ENCODE results near the gene NKAIN2.

Gene NKAIN2

DNA sequence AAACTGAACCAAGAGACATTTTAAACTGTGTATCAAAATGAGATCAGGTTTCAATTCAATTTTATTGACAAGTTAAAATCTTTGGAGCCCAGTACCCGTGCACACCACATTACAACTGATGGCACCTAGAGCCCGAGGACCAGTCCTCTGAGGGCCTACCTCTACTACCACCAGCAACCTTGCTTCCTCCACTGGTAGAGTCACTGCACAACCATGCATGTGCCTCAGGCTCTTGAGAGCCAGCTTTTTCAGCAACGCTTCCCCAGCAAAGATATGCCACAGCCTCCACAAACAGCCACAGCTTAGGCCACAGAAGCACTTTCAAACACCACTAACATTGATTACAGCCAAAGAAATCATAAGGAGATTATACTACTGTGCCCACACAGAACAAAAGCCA lies 830.0 kb downstream of the NKAIN2 start:
- Histone ChIP-seq H3K36me3 (ENCODE audit: control insufficient read depth in 2 of 2, insufficient read depth in 1 of 2, low read length in 2 of 2) (no peaks in the 10 kb centered on the region), H3K9me3 (ENCODE audit: control insufficient read depth, insufficient read depth, low read depth, low read length) (no peaks in the 10 kb centered on the region; the same call in 1 of the 2 replicates), H3K4me3 (ENCODE audit: low read depth, low read length) (no peak overlapping the region), H3K27ac (ENCODE audit: extremely low read depth, low read depth, low read length) (no peak overlapping the region), H3K4me1 (ENCODE audit: control insufficient read depth, insufficient read depth, low read length) (peaks cover 6% of the 10 kb centered on the region; the same call in 1 of the 2 replicates)
- ChIA-PET CTCF (no interaction called here), POLR2A (no interaction called here)
- TF ChIP-seq ZNF677 (tag by site-specific recombination; IDR thresholded peaks at IDR 0.05) (no peak), ZNF596 (tag by site-specific recombination; IDR thresholded peaks at IDR 0.05) (no peak), ZNF223 (tag by site-specific recombination; IDR thresholded peaks at IDR 0.05) (no peak), ZNF354C (tag by site-specific recombination; IDR thresholded peaks at IDR 0.05; ENCODE audit: borderline replicate concordance, low read depth) (no peak), WT1 (tag by site-specific recombination; IDR thresholded peaks at IDR 0.05) (no peak)
- TF ChIP-seq, protein P1, sequence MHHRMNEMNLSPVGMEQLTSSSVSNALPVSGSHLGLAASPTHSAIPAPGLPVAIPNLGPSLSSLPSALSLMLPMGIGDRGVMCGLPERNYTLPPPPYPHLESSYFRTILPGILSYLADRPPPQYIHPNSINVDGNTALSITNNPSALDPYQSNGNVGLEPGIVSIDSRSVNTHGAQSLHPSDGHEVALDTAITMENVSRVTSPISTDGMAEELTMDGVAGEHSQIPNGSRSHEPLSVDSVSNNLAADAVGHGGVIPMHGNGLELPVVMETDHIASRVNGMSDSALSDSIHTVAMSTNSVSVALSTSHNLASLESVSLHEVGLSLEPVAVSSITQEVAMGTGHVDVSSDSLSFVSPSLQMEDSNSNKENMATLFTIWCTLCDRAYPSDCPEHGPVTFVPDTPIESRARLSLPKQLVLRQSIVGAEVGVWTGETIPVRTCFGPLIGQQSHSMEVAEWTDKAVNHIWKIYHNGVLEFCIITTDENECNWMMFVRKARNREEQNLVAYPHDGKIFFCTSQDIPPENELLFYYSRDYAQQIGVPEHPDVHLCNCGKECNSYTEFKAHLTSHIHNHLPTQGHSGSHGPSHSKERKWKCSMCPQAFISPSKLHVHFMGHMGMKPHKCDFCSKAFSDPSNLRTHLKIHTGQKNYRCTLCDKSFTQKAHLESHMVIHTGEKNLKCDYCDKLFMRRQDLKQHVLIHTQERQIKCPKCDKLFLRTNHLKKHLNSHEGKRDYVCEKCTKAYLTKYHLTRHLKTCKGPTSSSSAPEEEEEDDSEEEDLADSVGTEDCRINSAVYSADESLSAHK (tag by site-specific recombination; IDR thresholded peaks at IDR 0.05): no peak
- TF ChIP-seq, protein P2, sequence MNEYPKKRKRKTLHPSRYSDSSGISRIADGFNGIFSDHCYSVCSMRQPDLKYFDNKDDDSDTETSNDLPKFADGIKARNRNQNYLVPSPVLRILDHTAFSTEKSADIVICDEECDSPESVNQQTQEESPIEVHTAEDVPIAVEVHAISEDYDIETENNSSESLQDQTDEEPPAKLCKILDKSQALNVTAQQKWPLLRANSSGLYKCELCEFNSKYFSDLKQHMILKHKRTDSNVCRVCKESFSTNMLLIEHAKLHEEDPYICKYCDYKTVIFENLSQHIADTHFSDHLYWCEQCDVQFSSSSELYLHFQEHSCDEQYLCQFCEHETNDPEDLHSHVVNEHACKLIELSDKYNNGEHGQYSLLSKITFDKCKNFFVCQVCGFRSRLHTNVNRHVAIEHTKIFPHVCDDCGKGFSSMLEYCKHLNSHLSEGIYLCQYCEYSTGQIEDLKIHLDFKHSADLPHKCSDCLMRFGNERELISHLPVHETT (tag by site-specific recombination; IDR thresholded peaks at IDR 0.05): no peak

DNA sequence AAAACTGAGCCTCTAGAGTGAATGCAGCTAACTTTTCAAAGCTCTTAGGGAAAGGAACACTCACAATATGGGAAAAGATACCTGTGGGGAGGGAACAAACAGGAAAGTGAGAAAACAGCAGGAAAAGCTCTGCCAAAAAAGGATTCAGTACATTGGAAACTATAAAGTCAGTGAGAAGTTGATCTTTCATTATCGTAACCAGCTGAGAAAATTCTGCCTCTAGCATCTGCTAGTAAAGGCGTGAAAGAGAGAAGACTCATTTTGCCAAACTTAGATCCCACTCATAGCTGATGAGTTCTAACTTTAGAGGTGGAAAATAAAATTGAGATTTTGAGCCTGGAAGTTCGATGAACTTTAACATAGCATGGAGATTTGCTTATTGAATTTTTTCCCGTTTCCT lies 836.8 kb downstream of the NKAIN2 start:
- ChIA-PET POLR2A (no interaction called here), CTCF (interaction anchor here (1.1 kb wide), 1 partner anchor 12 kb away, joined by 6 read pairs; no protein-coding TSS in a partner anchor)
- no peaks in the 10 kb centered on the region for H3K36me3 ChIP-seq (ENCODE audit: control insufficient read depth in 2 of 2, insufficient read depth in 1 of 2, low read length in 2 of 2)
- H3K27ac ChIP-seq (ENCODE audit: extremely low read depth, low read depth, low read length): no peak overlapping the region
- no peak overlapping the region for H3K4me3 ChIP-seq (ENCODE audit: low read depth, low read length)
- H3K4me1 ChIP-seq (ENCODE audit: control insufficient read depth, insufficient read depth, low read length): no peaks in the 10 kb centered on the region
- no peaks in the 10 kb centered on the region for H3K9me3 ChIP-seq (ENCODE audit: control insufficient read depth, insufficient read depth, low read depth, low read length)
- no peak for TF ChIP-seq ZNF140 (tag by site-specific recombination; IDR thresholded peaks at IDR 0.05)
- TF ChIP-seq ZBTB17 (tag by site-specific recombination; IDR thresholded peaks at IDR 0.05): no peak
- no peak for TF ChIP-seq ZNF112 (tag by site-specific recombination; IDR thresholded peaks at IDR 0.05)
- TF ChIP-seq ZNF660 (tag by site-specific recombination; IDR thresholded peaks at IDR 0.05): no peak
- TF ChIP-seq, protein P3, sequence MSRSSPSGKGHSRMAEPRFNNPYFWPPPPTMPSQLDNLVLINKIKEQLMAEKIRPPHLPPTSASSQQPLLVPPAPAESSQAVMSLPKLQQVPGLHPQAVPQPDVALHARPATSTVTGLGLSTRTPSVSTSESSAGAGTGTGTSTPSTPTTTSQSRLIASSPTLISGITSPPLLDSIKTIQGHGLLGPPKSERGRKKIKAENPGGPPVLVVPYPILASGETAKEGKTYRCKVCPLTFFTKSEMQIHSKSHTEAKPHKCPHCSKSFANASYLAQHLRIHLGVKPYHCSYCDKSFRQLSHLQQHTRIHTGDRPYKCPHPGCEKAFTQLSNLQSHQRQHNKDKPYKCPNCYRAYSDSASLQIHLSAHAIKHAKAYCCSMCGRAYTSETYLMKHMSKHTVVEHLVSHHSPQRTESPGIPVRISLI (tag by site-specific recombination; IDR thresholded peaks at IDR 0.05): no peak
- TF ChIP-seq ZBTB20 (tag by site-specific recombination; IDR thresholded peaks at IDR 0.05): no peak
- TF ChIP-seq ZNF133 (tag by site-specific recombination; IDR thresholded peaks at IDR 0.05): no peak
- TF ChIP-seq ZNF664 (tag by site-specific recombination; IDR thresholded peaks at IDR 0.05): no peak

DNA sequence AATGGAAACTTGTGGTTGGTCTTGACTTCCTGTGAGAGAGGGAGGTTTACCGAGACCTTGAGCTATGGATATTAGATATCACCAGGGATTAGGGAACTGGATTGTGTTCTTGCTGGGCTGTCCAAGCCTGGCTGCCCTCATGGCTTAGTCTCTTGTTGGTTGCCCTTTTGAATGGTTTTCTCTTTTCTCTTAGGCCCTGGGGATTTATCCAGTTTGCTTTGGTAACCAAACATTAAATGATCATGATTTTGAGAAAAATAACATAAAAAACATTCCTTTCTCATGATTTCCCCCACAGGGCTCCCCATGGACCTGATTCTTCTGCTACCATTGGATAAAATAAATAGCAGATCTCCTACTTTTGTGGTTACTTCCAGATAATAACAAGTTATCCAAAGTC lies 852.2 kb downstream of the NKAIN2 start:
- H3K36me3 ChIP-seq (ENCODE audit: control insufficient read depth in 2 of 2, insufficient read depth in 1 of 2, low read length in 2 of 2): no peaks in the 10 kb centered on the region

More for the DNA sequence above, 852.2 kb downstream of the NKAIN2 start:
- ChIA-PET CTCF (no interaction called here), POLR2A (no interaction called here)
- H3K27ac ChIP-seq (ENCODE audit: extremely low read depth, low read depth, low read length): no peak overlapping the region
- no peaks in the 10 kb centered on the region for H3K9me3 ChIP-seq (ENCODE audit: control insufficient read depth, insufficient read depth, low read depth, low read length)
- TF ChIP-seq ZNF391 (tag by site-specific recombination; IDR thresholded peaks at IDR 0.05; ENCODE audit: borderline replicate concordance, low read depth) (no peak), ZNF302 (tag by site-specific recombination; IDR thresholded peaks at IDR 0.05; ENCODE audit: low read depth) (no peak), HOXC10 (CRISPR knock-in tag; IDR thresholded peaks at IDR 0.05) (no peak), ZNF404 (tag by site-specific recombination; IDR thresholded peaks at IDR 0.05) (no peak), ZNF521 (tag by site-specific recombination; IDR thresholded peaks at IDR 0.05) (no peak), ZNF571 (tag by site-specific recombination; IDR thresholded peaks at IDR 0.05) (no peak), ZNF423 (tag by site-specific recombination; IDR thresholded peaks at IDR 0.05) (no peak), YY1 (tag by site-specific recombination; IDR thresholded peaks at IDR 0.05) (no peak)
- H3K4me1 ChIP-seq (ENCODE audit: control insufficient read depth, insufficient read depth, low read length): no peaks in the 10 kb centered on the region
- no peak overlapping the region for H3K4me3 ChIP-seq (ENCODE audit: low read depth, low read length)
